Cardiac fibroblast (primary cell): ENCODE measurements around the gene SDC1.

Experiments
- DNase-seq, 2 donors: peaks; one replicate each; pipeline versions ENCODE4 v3.0.0 to v3.0.0-alpha.2; 2010; ENCODE audit warnings: low read depth in 2 of 2
- H3K4me3 ChIP-seq, 2 donors: replicated peaks in 1 of 2; 1 replicate in 1 of 2; 2 replicates in 1 of 2; pipeline ENCODE4 v1.5.1; 2011; ENCODE audit warnings: low read depth in 2 of 2, low read length in 2 of 2, mild to moderate bottlenecking in 2 of 2, moderate library complexity in 1 of 2
- CTCF ChIP-seq: IDR thresholded peaks from one replicate; pipeline ENCODE4 v1.5.1; 2011; ENCODE audit warnings: low read depth, mild to moderate bottlenecking, low read length, inconsistent platforms

Gene SDC1

GRCh38 chr2:20178249-20178607, 46.7 kb downstream of the SDC1 start:
- no peak for TF ChIP-seq CTCF
- no peak for DNase-seq
- no peak overlapping the region for H3K4me3 ChIP-seq

GRCh38 chr2:20177556-20178248, 47.2 kb downstream of the SDC1 start:
- no peak for TF ChIP-seq CTCF

GRCh38 chr2:20176760-20177159, 48.2 kb downstream of the SDC1 start:
- no peak overlapping the region for H3K4me3 ChIP-seq
- no peak for TF ChIP-seq CTCF
- no peak for DNase-seq

More at GRCh38 chr2:20177556-20178248, 47.2 kb downstream of the SDC1 start:
- no peak overlapping the region for H3K4me3 ChIP-seq
- no peak for DNase-seq

GRCh38 chr2:20175931-20176330, 49.0 kb downstream of the SDC1 start:
- TF ChIP-seq CTCF: no peak
- no peak overlapping the region for H3K4me3 ChIP-seq
- no peak for DNase-seq

- no peak for TF ChIP-seq CTCF
- DNase-seq: no peak
- H3K4me3 ChIP-seq: no peak overlapping the region
Observed at GRCh38 chr2:20175267-20175666, 49.7 kb downstream of the SDC1 start.

GRCh38 chr2:20174410-20174809, 50.5 kb downstream of the SDC1 start:
- H3K4me3 ChIP-seq: no peak overlapping the region
- TF ChIP-seq CTCF: no peak
- DNase-seq: no peak
